K562 (cell line): ENCODE measurements around the gene STUB1. TPM values are rescaled to one million over a fixed set of nuclear protein-coding genes. Genes with fewer than 3 reads are reported as not detected.

Experiments
- CREB1 ChIP-seq, 2 experiments: sonication (generic) in 1 of 2; formaldehyde crosslinking in 1 of 2; IDR thresholded peaks; 2 replicates each; pipeline versions ENCODE4 v1.6.1 to v1.8.0; 2012 to 2022; ENCODE audit warnings: inconsistent platforms in 1 of 2, mild to moderate bottlenecking in 1 of 2, missing genetic modification reagents in 1 of 2, moderate library complexity in 1 of 2
- CUX1 ChIP-seq: fragments of 200-800 bp; sonication (Bioruptor generic); IDR thresholded peaks from 2 replicates; pipeline ENCODE4 v1.6.1; 2016; ENCODE audit warnings: missing genetic modification characterization, missing compliant biosample characterization
- GATA2 ChIP-seq: sonication (generic); formaldehyde crosslinking; IDR thresholded peaks from 2 replicates; pipeline ENCODE4 v1.4.0; 2020; ENCODE audit warnings: mild to moderate bottlenecking, missing genetic modification reagents
- HDAC1 ChIP-seq, 2 experiments: fragments of 450-650 bp; IDR thresholded peaks; 2 replicates each; pipeline ENCODE4 v1.6.1; 2016 to 2017; ENCODE audit warnings: inconsistent platforms in 1 of 2, mild to moderate bottlenecking in 1 of 2, moderate library complexity in 1 of 2
- HDAC2 ChIP-seq: fragments of 450-650 bp; IDR thresholded peaks from 2 replicates; pipeline ENCODE4 v1.6.1; 2016; ENCODE audit warnings: mild to moderate bottlenecking
- MBD2 ChIP-seq: sonication (generic); IDR thresholded peaks from 2 replicates; pipeline ENCODE4 v1.6.1; 2016; ENCODE audit warnings: low read depth, borderline replicate concordance
- PCBP2 ChIP-seq: fragments of 200-400 bp; formaldehyde crosslinking; IDR thresholded peaks from 2 replicates; pipeline ENCODE4 v1.6.1; 2018; ENCODE audit warnings: low read length, low read depth, mild to moderate bottlenecking, moderate library complexity; ENCODE audit not compliant: poor library complexity, severe bottlenecking
- RCOR1 ChIP-seq, 2 experiments: IDR thresholded peaks; 2 replicates each; pipeline ENCODE4 v1.6.1; 2012; ENCODE audit warnings: low read depth in 2 of 2, low read length in 2 of 2, borderline replicate concordance in 1 of 2, improper control_type of control experiment in 1 of 2
- RNF2 ChIP-seq: sonication (generic); IDR thresholded peaks from 2 replicates; pipeline ENCODE4 v1.6.1; 2016
- SAFB ChIP-seq: fragments of 200-400 bp; formaldehyde crosslinking; IDR thresholded peaks from 2 replicates; pipeline ENCODE4 v1.6.1; 2017; ENCODE audit warnings: low read depth, low read length, borderline replicate concordance
- ZNF354B ChIP-seq: fragments of 250-450 bp; sonication (Bioruptor Pico); IDR thresholded peaks from 2 replicates; pipeline ENCODE4 v1.4.0; 2020
- polyA plus RNA-seq, 8 experiments: library from polyadenylated mRNA; depleted of rRNA in 4 of 8; stranded (reverse) in 5 of 8; unstranded in 3 of 8; fragments of >200 nt; fragmentation: Nextera tagmentation in 2 of 8; fragmentation: Illumina TruSeq in 1 of 8; extraction: Ambion mirVana in 2 of 8; extraction: Trizol in 1 of 8; gene quantifications; 2 replicates each; pipeline versions ENCODE4 v1.2.1 to v1.2.3, GENCODE V29; 2011 to 2014; ENCODE audit warnings: inconsistent platforms in 1 of 8, missing spikeins in 1 of 8
- total RNA-seq, 7 experiments: library from RNA; depleted of rRNA in 6 of 7; stranded (reverse); fragments of >200 nt in 6 of 7; fragmentation: Illumina TruSeq in 2 of 7; extraction: Trizol in 2 of 7; gene quantifications; 2 replicates each; pipeline versions ENCODE4 v1.2.1 to v1.2.3, GENCODE V29; 2011 to 2021; ENCODE audit warnings: low replicate concordance in 1 of 7
- TF ChIP-seq, protein P1 (sequence below), 2 experiments: fragments of 450-650 bp; IDR thresholded peaks; 2 replicates each; pipeline ENCODE4 v1.6.1; 2018; ENCODE audit warnings: mild to moderate bottlenecking in 2 of 2, low read depth in 1 of 2; ENCODE audit not compliant: partially characterized antibody in 2 of 2

STUB1 gene
- total and polyA plus RNA-seq, 9 of the 15 experiments (the other 6 are each of a cell fraction or from before 2014, with no cell fraction given), result 10.6 to 251 (median 152) TPM

GRCh38 chr16:709566-710499 lies 29.6 kb downstream of the STUB1 start (continued):
- TF ChIP-seq, protein P1, sequence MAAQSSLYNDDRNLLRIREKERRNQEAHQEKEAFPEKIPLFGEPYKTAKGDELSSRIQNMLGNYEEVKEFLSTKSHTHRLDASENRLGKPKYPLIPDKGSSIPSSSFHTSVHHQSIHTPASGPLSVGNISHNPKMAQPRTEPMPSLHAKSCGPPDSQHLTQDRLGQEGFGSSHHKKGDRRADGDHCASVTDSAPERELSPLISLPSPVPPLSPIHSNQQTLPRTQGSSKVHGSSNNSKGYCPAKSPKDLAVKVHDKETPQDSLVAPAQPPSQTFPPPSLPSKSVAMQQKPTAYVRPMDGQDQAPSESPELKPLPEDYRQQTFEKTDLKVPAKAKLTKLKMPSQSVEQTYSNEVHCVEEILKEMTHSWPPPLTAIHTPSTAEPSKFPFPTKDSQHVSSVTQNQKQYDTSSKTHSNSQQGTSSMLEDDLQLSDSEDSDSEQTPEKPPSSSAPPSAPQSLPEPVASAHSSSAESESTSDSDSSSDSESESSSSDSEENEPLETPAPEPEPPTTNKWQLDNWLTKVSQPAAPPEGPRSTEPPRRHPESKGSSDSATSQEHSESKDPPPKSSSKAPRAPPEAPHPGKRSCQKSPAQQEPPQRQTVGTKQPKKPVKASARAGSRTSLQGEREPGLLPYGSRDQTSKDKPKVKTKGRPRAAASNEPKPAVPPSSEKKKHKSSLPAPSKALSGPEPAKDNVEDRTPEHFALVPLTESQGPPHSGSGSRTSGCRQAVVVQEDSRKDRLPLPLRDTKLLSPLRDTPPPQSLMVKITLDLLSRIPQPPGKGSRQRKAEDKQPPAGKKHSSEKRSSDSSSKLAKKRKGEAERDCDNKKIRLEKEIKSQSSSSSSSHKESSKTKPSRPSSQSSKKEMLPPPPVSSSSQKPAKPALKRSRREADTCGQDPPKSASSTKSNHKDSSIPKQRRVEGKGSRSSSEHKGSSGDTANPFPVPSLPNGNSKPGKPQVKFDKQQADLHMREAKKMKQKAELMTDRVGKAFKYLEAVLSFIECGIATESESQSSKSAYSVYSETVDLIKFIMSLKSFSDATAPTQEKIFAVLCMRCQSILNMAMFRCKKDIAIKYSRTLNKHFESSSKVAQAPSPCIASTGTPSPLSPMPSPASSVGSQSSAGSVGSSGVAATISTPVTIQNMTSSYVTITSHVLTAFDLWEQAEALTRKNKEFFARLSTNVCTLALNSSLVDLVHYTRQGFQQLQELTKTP (IDR thresholded peaks at IDR 0.05; ENCODE audit: low read depth in 1 of 2, partially characterized antibody in 2 of 2), result no peak
- TF ChIP-seq GATA2 (CRISPR knock-in tag), result no peak
- 0 out of 4 replicates have a peak, but pooled peaks of 1 of the 2 experiments have one; percentile 30 for TF ChIP-seq HDAC1 (IDR thresholded peaks at IDR 0.05)
- no peak for TF ChIP-seq ZNF354B
- no peak for TF ChIP-seq CUX1
- TF ChIP-seq RCOR1 (IDR thresholded peaks at IDR 0.05; ENCODE audit: borderline replicate concordance in 1 of 2, low read depth in 2 of 2, low read length in 2 of 2), result peak in 1 of 2 experiments; percentile 99; a peak in 3 of 4 replicates
- TF ChIP-seq PCBP2, result no peak
- peak; percentile 93 for TF ChIP-seq MBD2
- no peak for TF ChIP-seq SAFB
- no peak for TF ChIP-seq CREB1 (IDR thresholded peaks at IDR 0.05)
- no peak for TF ChIP-seq CREB1 (CRISPR knock-in tag; IDR thresholded peaks at IDR 0.05)
- TF ChIP-seq RNF2, result peak; percentile 97
- TF ChIP-seq HDAC2, result peak; percentile 52; the same call in 1 of the 2 replicates
